Measurements from ENCODE around the gene MLLT3.

The MLLT3 gene

GRCh38 chr9:20407013-20407412, 215.3 kb downstream of the MLLT3 start:
- peak; percentile 18 for TF ChIP-seq CTCF (conservative IDR thresholded peaks at IDR 0.05; ENCODE audit: control insufficient read depth, insufficient read depth, low read depth, low read length)
- DNase-seq (ENCODE audit: low read depth) = peak; percentile 5
- H3K4me3 ChIP-seq (ENCODE audit: control insufficient read depth, low read depth, low read length) = no peak overlapping the region

GRCh38 chr9:20406344-20406743, 216.0 kb downstream of the MLLT3 start:
- TF ChIP-seq CTCF (conservative IDR thresholded peaks at IDR 0.05; ENCODE audit: control insufficient read depth, insufficient read depth, low read depth, low read length) = no peak
- DNase-seq (ENCODE audit: low read depth) = no peak
- H3K4me3 ChIP-seq (ENCODE audit: control insufficient read depth, low read depth, low read length) = no peak overlapping the region

DNA sequence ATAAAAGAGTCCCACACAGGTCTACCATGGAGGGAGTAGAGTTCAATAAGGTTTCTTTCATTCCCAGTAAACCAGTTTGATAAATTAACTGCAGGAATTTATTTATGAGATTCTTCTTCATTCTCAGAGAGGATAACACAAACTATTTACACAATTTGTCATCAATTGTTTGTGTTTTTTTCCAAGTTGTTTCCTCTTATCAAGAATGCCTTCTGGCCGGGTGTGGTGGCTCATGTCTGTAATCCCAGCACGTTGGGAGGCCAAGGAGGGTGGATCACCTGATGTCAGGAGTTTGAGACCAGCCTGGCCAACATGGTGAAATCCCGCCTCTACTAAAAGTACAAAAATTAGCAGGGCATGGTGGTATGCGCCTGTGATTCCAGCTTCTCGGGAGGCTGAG, 216.7 kb downstream of the MLLT3 start:
- TF ChIP-seq CTCF (conservative IDR thresholded peaks at IDR 0.05; ENCODE audit: control insufficient read depth, insufficient read depth, low read depth, low read length) = no peak
- DNase-seq (ENCODE audit: low read depth) = no peak
- H3K4me3 ChIP-seq (ENCODE audit: control insufficient read depth, low read depth, low read length) = no peak overlapping the region

DNA sequence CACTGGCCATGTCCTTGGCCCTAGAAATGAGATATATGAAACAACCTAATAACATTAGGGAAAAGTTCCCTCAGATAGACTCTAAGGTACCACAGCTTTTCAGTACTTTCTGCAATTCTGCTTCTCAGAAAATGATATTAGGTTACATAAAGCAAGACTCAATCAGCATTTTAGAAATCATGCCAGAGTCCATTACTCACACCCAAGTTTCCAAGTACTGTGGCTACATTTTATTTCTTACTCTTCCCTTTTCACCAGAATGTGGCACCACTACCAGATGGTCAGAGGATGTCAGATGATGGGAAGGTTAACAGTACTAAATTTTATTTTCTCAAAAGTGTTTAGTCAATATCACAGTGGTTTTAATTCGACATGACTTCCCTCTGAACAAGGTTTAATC, 217.2 kb downstream of the MLLT3 start:
- TF ChIP-seq CTCF (conservative IDR thresholded peaks at IDR 0.05; ENCODE audit: control insufficient read depth, insufficient read depth, low read depth, low read length) = no peak
- DNase-seq (ENCODE audit: low read depth) = peak; percentile 28
- H3K4me3 ChIP-seq (ENCODE audit: control insufficient read depth, low read depth, low read length) = no peak overlapping the region

DNA sequence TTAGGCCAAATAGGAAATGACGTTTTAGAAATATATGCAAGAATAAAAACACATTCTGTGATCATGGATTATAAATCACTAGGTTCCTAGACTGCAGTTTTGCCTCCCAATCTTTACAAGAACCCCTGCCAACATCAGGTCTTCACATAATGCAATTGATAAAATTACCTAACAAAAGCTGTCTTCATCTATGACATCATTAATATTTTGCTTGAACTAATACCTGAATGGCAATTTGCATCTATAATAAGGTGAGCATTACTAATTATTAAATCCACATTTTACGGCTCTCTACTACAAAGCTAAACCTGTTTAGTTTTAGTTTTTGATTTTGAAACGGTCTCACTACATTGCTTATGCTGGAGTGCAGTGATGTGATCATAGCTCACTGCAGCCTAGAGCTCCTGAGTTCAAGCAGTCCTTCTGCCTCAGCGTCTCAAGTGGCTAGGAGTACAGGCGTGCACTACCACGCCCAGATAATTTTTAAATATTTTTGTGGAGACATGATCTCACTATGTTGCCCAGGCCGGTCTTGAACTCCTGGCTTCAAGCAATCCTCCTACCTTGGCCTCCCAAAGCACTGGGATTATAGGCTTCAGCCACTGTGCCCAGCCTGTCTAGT, 218.0 kb downstream of the MLLT3 start:
- DNase-seq (ENCODE audit: low read depth) = no peak
- no peak overlapping the region for H3K4me3 ChIP-seq (ENCODE audit: control insufficient read depth, low read depth, low read length)
- TF ChIP-seq CTCF (conservative IDR thresholded peaks at IDR 0.05; ENCODE audit: control insufficient read depth, insufficient read depth, low read depth, low read length) = no peak

DNA sequence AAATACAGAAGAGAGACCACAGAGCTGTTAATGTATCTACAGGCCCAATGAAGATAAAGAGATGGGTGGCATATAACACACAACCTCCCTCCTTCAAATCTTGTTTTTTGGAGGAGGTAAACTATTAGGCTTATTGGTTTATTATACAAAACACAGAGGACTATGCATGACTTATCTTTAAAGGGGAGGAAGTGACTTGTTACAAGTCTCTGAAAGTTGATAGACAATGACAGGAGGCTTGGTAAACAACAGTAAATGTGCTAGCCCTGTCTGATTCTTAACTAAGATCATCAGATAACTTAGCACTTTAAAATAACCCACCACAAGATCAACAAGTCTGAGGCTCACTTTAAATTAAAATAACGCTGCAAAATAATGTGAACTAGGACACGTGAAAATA, 219.0 kb downstream of the MLLT3 start:
- no peak for TF ChIP-seq CTCF (conservative IDR thresholded peaks at IDR 0.05; ENCODE audit: control insufficient read depth, insufficient read depth, low read depth, low read length)
- H3K4me3 ChIP-seq (ENCODE audit: control insufficient read depth, low read depth, low read length) = no peak overlapping the region
- no peak for DNase-seq (ENCODE audit: low read depth)

All from fibroblast of mammary gland (primary cell).